ENCODE measurements around the gene PDZD11. TPM values are rescaled to one million over a fixed set of nuclear protein-coding genes. Genes with fewer than 3 reads are reported as not detected.
"Not testable (repeated sequence)": the region's sequence is repeated elsewhere in the genome, so short reads cannot be mapped to it uniquely, and the experiment has no call there.

PDZD11 gene
- total RNA-seq, 1 experiment from 2014 or later, result 30.6 TPM

DNA sequence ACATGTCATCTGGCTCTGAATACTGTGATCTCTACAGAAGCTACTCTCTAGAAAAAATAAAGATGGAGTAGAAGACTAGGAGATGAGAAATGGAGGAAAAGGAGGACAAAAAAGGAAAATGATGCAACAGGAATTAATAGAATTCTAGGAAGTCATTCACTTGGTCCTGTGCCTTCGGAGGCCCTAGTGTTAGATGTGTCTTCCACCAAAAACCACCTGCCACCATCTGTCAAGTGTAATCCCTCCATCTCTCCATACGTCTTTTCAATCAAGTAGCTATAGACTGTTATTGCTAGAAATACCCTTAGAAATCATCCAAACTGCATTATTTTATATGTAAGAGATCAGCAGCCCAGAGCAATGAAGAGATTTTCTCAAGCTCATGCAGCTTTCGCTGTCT lies 10.6 kb downstream of the PDZD11 start:
- no peak overlapping the region for H4K91ac ChIP-seq (ENCODE audit: insufficient read length, low read depth, low read length)
- no peak overlapping the region for H4K8ac ChIP-seq (replicated peaks; ENCODE audit: insufficient read length, low read depth, low read length)
- no peak overlapping the region for H2BK12ac ChIP-seq (ENCODE audit: insufficient read length, low read depth, low read length)
- H3K4me2 ChIP-seq (ENCODE audit: insufficient read depth, insufficient read length, low read length), result no peak overlapping the region
- DNase-seq, result no peak
- H3K9ac ChIP-seq (ENCODE audit: extremely low read depth, insufficient read length, low read length), result no peak overlapping the region
- no peak overlapping the region for H3K23ac ChIP-seq (ENCODE audit: insufficient read length, low read depth, low read length)
- no peak overlapping the region for H4K5ac ChIP-seq (ENCODE audit: insufficient read length, low read depth, low read length)
- Mint-ChIP-seq H3K4me3 (no peak overlapping the region), H3K27me3 (ENCODE audit: low read depth) (no peaks in the 10 kb centered on the region; the same call in 1 of the 2 replicates), H3K9me3 (peaks cover 76 to 80% of the 10 kb centered on the region in 2 experiments), H3K4me1 (no peaks in the 10 kb centered on the region), H3K27ac (no peak overlapping the region), H3K36me3 (ENCODE audit: insufficient read depth in 1 of 3, low read depth in 3 of 3) (peaks cover 3 to 19% (median 7%) of the 10 kb centered on the region in 3 experiments; a peak in 5 of 7 replicates)
- no peaks in the 10 kb centered on the region for H4K20me1 ChIP-seq (ENCODE audit: control insufficient read depth, insufficient read depth, insufficient read length)
- H3K79me2 ChIP-seq (ENCODE audit: insufficient read depth, low read length), result no peaks in the 10 kb centered on the region
- H3K14ac ChIP-seq (ENCODE audit: insufficient read depth, low read length), result no peak overlapping the region
- H3K56ac ChIP-seq (ENCODE audit: insufficient read length, low read depth, low read length), result no peak overlapping the region
- H3T11ph ChIP-seq (ENCODE audit: low read length), result no peak overlapping the region
- TF ChIP-seq, protein P1, sequence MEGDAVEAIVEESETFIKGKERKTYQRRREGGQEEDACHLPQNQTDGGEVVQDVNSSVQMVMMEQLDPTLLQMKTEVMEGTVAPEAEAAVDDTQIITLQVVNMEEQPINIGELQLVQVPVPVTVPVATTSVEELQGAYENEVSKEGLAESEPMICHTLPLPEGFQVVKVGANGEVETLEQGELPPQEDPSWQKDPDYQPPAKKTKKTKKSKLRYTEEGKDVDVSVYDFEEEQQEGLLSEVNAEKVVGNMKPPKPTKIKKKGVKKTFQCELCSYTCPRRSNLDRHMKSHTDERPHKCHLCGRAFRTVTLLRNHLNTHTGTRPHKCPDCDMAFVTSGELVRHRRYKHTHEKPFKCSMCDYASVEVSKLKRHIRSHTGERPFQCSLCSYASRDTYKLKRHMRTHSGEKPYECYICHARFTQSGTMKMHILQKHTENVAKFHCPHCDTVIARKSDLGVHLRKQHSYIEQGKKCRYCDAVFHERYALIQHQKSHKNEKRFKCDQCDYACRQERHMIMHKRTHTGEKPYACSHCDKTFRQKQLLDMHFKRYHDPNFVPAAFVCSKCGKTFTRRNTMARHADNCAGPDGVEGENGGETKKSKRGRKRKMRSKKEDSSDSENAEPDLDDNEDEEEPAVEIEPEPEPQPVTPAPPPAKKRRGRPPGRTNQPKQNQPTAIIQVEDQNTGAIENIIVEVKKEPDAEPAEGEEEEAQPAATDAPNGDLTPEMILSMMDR (conservative IDR thresholded peaks at IDR 0.05), result no peak
- H3K79me1 ChIP-seq (ENCODE audit: insufficient read depth, low read depth, low read length, poor library complexity, severe bottlenecking), result no peaks in the 10 kb centered on the region
- H3K27me3 ChIP-seq (ENCODE audit: insufficient read depth, low read length), result no peaks in the 10 kb centered on the region
- no peak overlapping the region for H2AFZ ChIP-seq (ENCODE audit: low read length)
- no peaks in the 10 kb centered on the region for H3K4me1 ChIP-seq (ENCODE audit: insufficient read depth, low read length)
- no peak overlapping the region for H2AK5ac ChIP-seq (ENCODE audit: insufficient read length, low read length)
- WGBS (ENCODE audit: extremely low coverage, insufficient read length, low lambda C conversion rate), result no CpG with 5 or more reads among the region's 3 CpGs
- no peaks in the 10 kb centered on the region for H3K23me2 ChIP-seq (ENCODE audit: insufficient read length, low read depth, low read length, poor library complexity, severe bottlenecking)
- H3K27ac ChIP-seq (ENCODE audit: insufficient read length, low read depth, low read length), result no peak overlapping the region
- no peak overlapping the region for H2BK5ac ChIP-seq (ENCODE audit: insufficient read length, low read length)
- no peak overlapping the region for H3K4ac ChIP-seq (ENCODE audit: low read depth, low read length)
- no peak overlapping the region for H2BK20ac ChIP-seq (ENCODE audit: low read depth, low read length, poor library complexity, severe bottlenecking)
- H2BK120ac ChIP-seq (ENCODE audit: low read depth, low read length, poor library complexity, severe bottlenecking), result no peak overlapping the region
- H3K18ac ChIP-seq (ENCODE audit: insufficient read length, low read depth, low read length), result no peak overlapping the region
- no peak overlapping the region for H2BK15ac ChIP-seq (ENCODE audit: low read depth, low read length)
- H3K9me3 ChIP-seq (ENCODE audit: control insufficient read depth, low read depth, low read length), result peaks cover 59% of the 10 kb centered on the region

DNA sequence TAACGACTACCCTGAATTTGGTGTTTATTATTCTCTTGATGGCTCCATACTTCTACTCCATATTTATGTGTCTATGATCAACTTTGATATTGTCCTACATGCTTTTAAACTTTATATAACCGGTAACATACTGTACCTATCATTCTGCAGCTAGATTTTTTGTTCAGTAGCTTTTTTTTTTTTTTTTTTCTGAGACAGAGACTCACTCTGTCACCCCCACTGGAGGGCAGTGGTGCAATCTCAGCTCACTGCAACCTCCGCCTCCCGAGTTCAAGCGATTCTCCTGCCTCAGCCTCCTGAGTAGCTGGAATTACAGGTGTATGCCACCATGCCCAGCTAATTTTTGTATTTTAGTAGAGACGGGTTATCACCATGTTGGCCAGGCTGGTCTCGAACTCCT lies 15.7 kb downstream of the PDZD11 start:
- H3K79me2 ChIP-seq (ENCODE audit: insufficient read depth, low read length); H2BK12ac ChIP-seq (ENCODE audit: insufficient read length, low read depth, low read length); H3K36me3 Mint-ChIP-seq (ENCODE audit: insufficient read depth in 1 of 3, low read depth in 3 of 3); H3K27me3 Mint-ChIP-seq (ENCODE audit: low read depth); H2BK20ac ChIP-seq (ENCODE audit: low read depth, low read length, poor library complexity, severe bottlenecking); H3T11ph ChIP-seq (ENCODE audit: low read length); H4K91ac ChIP-seq (ENCODE audit: insufficient read length, low read depth, low read length); H3K56ac ChIP-seq (ENCODE audit: insufficient read length, low read depth, low read length); H2AK5ac ChIP-seq (ENCODE audit: insufficient read length, low read length); DNase-seq; H2BK120ac ChIP-seq (ENCODE audit: low read depth, low read length, poor library complexity, severe bottlenecking); H4K8ac ChIP-seq (replicated peaks; ENCODE audit: insufficient read length, low read depth, low read length); H3K9ac ChIP-seq (ENCODE audit: extremely low read depth, insufficient read length, low read length); H3K79me1 ChIP-seq (ENCODE audit: insufficient read depth, low read depth, low read length, poor library complexity, severe bottlenecking); H3K4me1 Mint-ChIP-seq; H3K23me2 ChIP-seq (ENCODE audit: insufficient read length, low read depth, low read length, poor library complexity, severe bottlenecking); H4K20me1 ChIP-seq (ENCODE audit: control insufficient read depth, insufficient read depth, insufficient read length); H3K27me3 ChIP-seq (ENCODE audit: insufficient read depth, low read length); H3K27ac ChIP-seq (ENCODE audit: insufficient read length, low read depth, low read length); H3K23ac ChIP-seq (ENCODE audit: insufficient read length, low read depth, low read length); H3K4me3 Mint-ChIP-seq; H3K4ac ChIP-seq (ENCODE audit: low read depth, low read length); H2BK5ac ChIP-seq (ENCODE audit: insufficient read length, low read length); H3K18ac ChIP-seq (ENCODE audit: insufficient read length, low read depth, low read length); H3K27ac Mint-ChIP-seq; H4K5ac ChIP-seq (ENCODE audit: insufficient read length, low read depth, low read length); H3K14ac ChIP-seq (ENCODE audit: insufficient read depth, low read length); H2BK15ac ChIP-seq (ENCODE audit: low read depth, low read length); H3K4me1 ChIP-seq (ENCODE audit: insufficient read depth, low read length); H3K4me2 ChIP-seq (ENCODE audit: insufficient read depth, insufficient read length, low read length); H2AFZ ChIP-seq (ENCODE audit: low read length): not testable (repeated sequence)
- H3K9me3 Mint-ChIP-seq, result peaks cover 62 to 67% of the 10 kb centered on the region in 2 experiments
- WGBS (ENCODE audit: extremely low coverage, insufficient read length, low lambda C conversion rate), result no CpG with 5 or more reads among the region's 7 CpGs
- H3K9me3 ChIP-seq (ENCODE audit: control insufficient read depth, low read depth, low read length), result peaks cover 38% of the 10 kb centered on the region
